Measurements from ENCODE around the gene KCNMA1.
A peak's percentile ranks its signal among the peaks of the same experiment; 100 is the strongest.

- peak; percentile 35 to 90 (median 80) for TF ChIP-seq CTCF (IDR thresholded peaks at IDR 0.05 in 8 of 11, conservative IDR thresholded peaks at IDR 0.05 in 3 of 11)
- no peak for TF ChIP-seq POLR2A (IDR thresholded peaks at IDR 0.05)
Measured at GRCh38 chr10:77641788-77642397, 4.3 kb upstream of the KCNMA1 start.
